ENCODE measurements around the gene RIMS1. TPM values are rescaled to one million over a fixed set of nuclear protein-coding genes. Genes with fewer than 3 reads are reported as not detected.

RIMS1 gene
- total and polyA plus RNA-seq, 12 donors, result 0.06 to 9.2 (median 1.5) TPM; not detected in 2

- TF ChIP-seq CTCF (IDR thresholded peaks at IDR 0.05) (no peak), POLR2A (IDR thresholded peaks at IDR 0.05) (no peak)
- DNase-seq, result no peak
- Histone ChIP-seq H3K27ac (no peak overlapping the region), H3K4me1 (replicated peaks in 1 of 2) (no peaks in the 10 kb centered on the region), H3K4me3 (no peak overlapping the region), H3K36me3 (replicated peaks in 1 of 2) (no peaks in the 10 kb centered on the region), H3K9me3 (replicated peaks in 1 of 3) (no peaks in the 10 kb centered on the region), H3K27me3 (no peaks in the 10 kb centered on the region)
- intact Hi-C loops (cut with DNase I), result no loop called here
- 48 to 67% (median 54%) methylated on average over 1 to 3 of the region's 3 CpGs for WGBS, 4 donors
These were observed 534.1 kb downstream of the RIMS1 start for GRCh38 chr6:72420409-72420808.

DNA sequence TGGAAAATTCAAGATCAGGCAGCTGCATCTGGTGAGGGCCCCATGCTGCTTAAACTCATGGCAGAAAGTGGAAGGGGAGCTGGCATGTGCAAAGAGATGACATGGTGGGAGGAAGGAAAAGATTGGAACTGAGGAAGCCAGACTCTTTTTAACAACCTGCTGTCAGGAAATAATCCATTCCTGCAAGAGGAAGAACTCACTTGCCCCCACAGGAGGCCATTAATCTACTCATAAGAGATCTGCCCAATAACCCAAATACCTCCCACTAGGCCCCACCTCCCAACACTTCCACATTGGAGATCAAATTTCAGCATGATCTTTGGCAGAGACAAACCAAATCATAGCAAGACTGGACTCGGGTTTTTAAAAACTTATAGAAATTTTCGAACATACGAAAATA, 535.0 kb downstream of the RIMS1 start:
- TF ChIP-seq POLR2A (IDR thresholded peaks at IDR 0.05), result no peak
- TF ChIP-seq CTCF (IDR thresholded peaks at IDR 0.05), result no peak
- no peaks in the 10 kb centered on the region for H3K9me3 ChIP-seq (replicated peaks in 1 of 3)
- 78 to 81% (median 79%) methylated on average over 3 of the region's 3 CpGs for WGBS, 4 donors
- DNase-seq, result no peak
- H3K27me3 ChIP-seq, result no peaks in the 10 kb centered on the region
- intact Hi-C loops (cut with DNase I), result no loop called here
- no peaks in the 10 kb centered on the region for H3K4me1 ChIP-seq (replicated peaks in 1 of 2)
- H3K27ac ChIP-seq, result no peak overlapping the region
- H3K36me3 ChIP-seq (replicated peaks in 1 of 2), result no peaks in the 10 kb centered on the region
- H3K4me3 ChIP-seq, result no peak overlapping the region

GRCh38 chr6:72422171-72422570, 535.8 kb downstream of the RIMS1 start:
- H3K9me3 ChIP-seq (replicated peaks in 1 of 3), result no peaks in the 10 kb centered on the region
- H3K4me1 ChIP-seq (replicated peaks in 1 of 2), result no peaks in the 10 kb centered on the region
- DNase-seq, result no peak
- 81 to 94% (median 90%) methylated on average over 1 of the region's 1 CpG for WGBS, 4 donors
- intact Hi-C loops (cut with DNase I), result no loop called here
- H3K27ac ChIP-seq, result no peak overlapping the region
- H3K4me3 ChIP-seq, result no peak overlapping the region
- no peaks in the 10 kb centered on the region for H3K36me3 ChIP-seq (replicated peaks in 1 of 2)
- H3K27me3 ChIP-seq, result no peaks in the 10 kb centered on the region
- TF ChIP-seq POLR2A (IDR thresholded peaks at IDR 0.05), result no peak
- TF ChIP-seq CTCF (IDR thresholded peaks at IDR 0.05), result no peak

GRCh38 chr6:72424476-72424875, 538.1 kb downstream of the RIMS1 start:
- intact Hi-C loops (cut with DNase I), result no loop called here
- 69 to 71% (median 69%) methylated on average over 1 of the region's 1 CpG for whole genome bisulfite sequencing, 4 donors
- no peak overlapping the region for H3K27ac ChIP-seq
- no peak for DNase-seq
- no peak overlapping the region for H3K4me3 ChIP-seq
- no peaks in the 10 kb centered on the region for H3K4me1 ChIP-seq (replicated peaks in 1 of 2)
- no peaks in the 10 kb centered on the region for H3K27me3 ChIP-seq
- H3K36me3 ChIP-seq (replicated peaks in 1 of 2), result no peaks in the 10 kb centered on the region
- H3K9me3 ChIP-seq (replicated peaks in 1 of 3), result no peaks in the 10 kb centered on the region
- TF ChIP-seq POLR2A (IDR thresholded peaks at IDR 0.05) (no peak), CTCF (IDR thresholded peaks at IDR 0.05) (no peak)

Measured in adrenal gland (tissue), 12 donors.